AG09309 (cell line): ENCODE measurements around the gene COL12A1.

ENCODE experiments used
- DNase-seq: peaks from one replicate; pipeline ENCODE4 v3.0.0-alpha.2; 2010; ENCODE audit warnings: low read depth
- H3K4me3 ChIP-seq: 2 replicates; pipeline ENCODE4 v1.5.1; 2011; ENCODE audit warnings: mild to moderate bottlenecking, low read depth, low read length, moderate library complexity; ENCODE audit not compliant: control insufficient read depth
- TF ChIP-seq, protein P1 (sequence below): IDR thresholded peaks from 2 replicates; pipeline ENCODE4 v1.5.1; 2011; ENCODE audit warnings: mild to moderate bottlenecking, low read depth, low read length, inconsistent platforms; ENCODE audit not compliant: insufficient read depth, control insufficient read depth; ENCODE audit errors: missing control alignments

COL12A1 gene

DNA sequence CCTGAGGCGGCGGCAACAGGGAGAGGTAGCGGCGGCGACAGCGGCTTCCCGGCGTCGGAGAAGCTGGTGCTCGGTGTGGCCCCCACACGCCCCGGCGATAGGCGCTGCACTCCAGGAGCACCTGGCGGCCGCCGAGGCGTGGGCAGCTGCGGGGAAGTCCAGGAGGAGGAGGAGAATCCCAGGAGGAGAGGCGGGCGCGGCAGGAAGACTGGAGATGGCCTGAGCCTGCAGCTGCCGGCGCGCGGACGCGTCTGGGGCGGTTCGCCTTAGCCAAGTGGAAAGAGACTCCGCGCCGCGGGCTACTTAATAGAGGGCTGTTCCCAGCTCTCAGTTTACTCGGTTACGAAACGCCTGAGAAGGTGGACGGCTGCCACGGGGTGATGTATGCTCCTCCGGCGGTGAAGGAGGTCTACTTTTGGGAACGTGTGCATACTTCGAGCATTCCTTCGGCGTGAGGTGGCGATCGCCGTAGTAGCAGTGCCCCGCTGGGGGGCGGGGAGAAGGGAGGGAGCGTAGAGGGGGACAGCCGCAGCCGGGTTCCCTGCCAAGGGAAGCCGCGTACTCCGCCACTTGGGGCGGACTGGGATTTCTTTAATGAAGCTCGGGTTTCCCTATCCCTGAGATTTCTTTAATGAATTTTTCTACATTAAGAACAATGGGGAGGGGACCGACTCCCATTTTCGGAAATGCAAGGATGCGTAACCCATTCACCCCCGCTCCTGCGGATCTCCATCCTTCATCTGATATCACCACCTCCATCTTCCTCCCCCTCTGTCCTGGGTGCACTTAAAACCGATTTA lies at the start of gene COL12A1:
Gene COL12A1, minus strand, starts transcription at position 278 of the 800 bp plus-strand sequence. CDS start 3,261 bp downstream, outside the sequence.
- peak; percentile 99 for DNase-seq
- peak within 1 kb of the TSS; percentile 72 for H3K4me3 ChIP-seq

DNA sequence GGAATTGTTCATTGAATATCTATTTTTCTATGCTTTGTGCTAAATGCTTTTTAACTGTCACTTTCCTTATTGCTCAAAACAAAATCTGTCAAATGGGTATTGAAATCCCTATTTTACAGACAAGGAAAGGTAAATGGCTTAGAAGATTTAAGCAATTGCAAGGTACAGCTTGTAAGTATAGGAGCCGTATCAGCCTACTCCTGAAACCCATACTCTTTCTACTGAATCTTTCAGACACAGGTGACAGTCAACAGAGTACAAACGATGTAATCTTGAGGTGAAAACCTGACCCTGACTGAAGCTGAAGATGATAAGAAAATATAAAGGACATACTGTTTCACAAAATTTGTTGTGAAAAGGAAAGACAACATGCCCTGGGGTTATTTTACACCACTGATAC lies 44.7 kb upstream of the COL12A1 start:
- no peak for DNase-seq
- H3K4me3 ChIP-seq, result no peak overlapping the region
- TF ChIP-seq, protein P1, sequence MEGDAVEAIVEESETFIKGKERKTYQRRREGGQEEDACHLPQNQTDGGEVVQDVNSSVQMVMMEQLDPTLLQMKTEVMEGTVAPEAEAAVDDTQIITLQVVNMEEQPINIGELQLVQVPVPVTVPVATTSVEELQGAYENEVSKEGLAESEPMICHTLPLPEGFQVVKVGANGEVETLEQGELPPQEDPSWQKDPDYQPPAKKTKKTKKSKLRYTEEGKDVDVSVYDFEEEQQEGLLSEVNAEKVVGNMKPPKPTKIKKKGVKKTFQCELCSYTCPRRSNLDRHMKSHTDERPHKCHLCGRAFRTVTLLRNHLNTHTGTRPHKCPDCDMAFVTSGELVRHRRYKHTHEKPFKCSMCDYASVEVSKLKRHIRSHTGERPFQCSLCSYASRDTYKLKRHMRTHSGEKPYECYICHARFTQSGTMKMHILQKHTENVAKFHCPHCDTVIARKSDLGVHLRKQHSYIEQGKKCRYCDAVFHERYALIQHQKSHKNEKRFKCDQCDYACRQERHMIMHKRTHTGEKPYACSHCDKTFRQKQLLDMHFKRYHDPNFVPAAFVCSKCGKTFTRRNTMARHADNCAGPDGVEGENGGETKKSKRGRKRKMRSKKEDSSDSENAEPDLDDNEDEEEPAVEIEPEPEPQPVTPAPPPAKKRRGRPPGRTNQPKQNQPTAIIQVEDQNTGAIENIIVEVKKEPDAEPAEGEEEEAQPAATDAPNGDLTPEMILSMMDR, result no peak

More for the DNA sequence above, at the start of gene COL12A1:
- TF ChIP-seq, protein P1, result peak; percentile 9

DNA sequence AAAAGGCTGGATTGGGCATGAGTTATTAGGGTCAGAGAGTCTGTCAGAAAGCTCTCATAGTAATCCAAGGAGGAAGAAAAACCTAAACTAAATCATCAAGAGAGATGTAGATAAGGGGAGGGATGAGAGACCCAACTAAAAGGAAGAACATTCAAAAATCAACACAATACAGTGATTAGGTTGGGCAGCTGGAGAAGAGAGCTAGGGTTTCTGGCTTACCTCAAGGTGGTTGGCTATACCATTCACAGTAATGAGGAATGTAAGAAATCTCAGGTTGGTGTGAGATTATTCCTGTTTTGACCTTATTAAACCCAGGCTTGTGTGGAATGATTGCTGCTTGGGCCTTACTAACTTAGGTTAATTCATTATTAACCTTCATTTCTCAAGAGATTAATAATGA lies 44.0 kb upstream of the COL12A1 start:
- TF ChIP-seq, protein P1, result no peak
- DNase-seq, result no peak
- no peak overlapping the region for H3K4me3 ChIP-seq

DNA sequence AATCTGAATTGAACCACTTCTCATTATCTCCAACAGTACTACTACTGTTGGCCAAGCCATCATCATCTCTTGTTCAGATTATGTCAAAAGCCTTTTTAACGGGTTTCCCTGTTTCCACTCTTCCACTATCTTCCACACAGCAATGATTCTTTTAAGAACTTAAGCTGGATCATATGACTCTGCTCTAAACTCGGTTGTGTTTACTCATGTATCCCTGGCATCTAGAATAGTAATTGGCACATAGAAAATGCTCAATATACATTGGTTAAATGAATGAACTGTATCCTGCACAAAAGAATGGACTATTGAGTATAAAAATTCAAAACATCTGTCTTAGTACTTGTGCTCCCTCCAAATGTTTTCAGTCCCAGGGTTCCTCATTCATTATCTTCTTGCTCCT lies 40.5 kb upstream of the COL12A1 start:
- TF ChIP-seq, protein P1, result no peak
- no peak for DNase-seq
- no peak overlapping the region for H3K4me3 ChIP-seq

DNA sequence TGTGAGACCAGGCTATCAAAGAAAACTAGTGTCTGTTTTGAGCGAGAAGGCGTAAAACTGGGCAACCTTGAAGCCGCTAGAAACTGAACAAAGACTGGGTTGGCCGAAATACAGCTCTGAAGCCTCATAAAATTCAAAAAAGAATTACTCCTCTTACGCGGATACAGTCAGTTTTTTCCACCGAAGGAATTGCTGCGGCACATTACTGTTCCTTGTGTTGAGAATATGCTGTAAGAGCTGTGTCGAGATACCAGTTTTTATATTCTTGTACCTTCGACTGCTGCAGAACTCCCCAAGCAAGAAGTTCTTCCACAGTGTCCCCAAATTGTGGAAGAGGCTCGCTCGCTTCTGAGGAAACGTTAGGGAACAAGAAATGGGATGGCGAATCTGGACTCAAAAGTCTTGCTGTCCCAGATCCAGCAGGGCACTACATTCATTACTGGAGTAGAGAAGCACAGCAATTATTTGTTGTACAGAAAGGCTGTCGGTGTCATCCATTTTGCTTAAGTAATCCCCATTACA lies 38.3 kb upstream of the COL12A1 start:
- H3K4me3 ChIP-seq, result peak overlapping the region; percentile 95
- no peak for DNase-seq
- TF ChIP-seq, protein P1, result no peak

DNA sequence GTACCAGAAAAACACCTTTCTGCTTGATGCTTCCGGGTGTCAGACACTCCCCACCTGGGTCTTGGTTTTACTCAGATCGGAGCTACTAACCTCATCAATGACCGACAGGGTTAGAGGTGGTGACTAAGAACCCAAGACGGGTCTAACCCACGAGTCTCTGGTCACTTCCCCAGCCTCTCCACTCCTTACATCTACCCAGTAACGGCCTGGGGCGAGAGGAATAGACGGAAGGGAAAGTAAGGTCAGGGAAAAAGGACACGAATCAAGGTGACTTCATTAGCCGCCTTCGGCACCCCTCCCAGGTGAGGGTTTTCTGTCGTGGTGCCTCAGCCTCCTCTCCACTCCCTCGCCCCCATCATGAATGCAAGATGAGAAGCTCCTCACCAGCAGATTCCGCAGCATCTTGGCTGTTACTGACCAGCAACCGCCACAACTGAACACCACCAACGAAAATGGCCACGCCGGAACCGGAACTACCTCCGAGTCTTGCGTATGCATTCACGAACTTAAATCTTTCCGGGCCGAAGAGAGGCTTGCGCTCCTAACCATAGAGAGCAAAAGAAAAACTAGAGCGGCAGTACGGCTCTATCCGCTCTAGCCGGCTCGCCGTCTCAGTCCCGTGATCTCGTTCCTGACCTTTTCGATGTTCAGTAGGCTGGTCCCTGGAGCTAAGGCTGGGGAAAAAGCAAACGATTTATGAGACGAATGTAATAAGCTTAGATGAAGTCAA lies 37.6 kb upstream of the COL12A1 start, which contains the start of gene COX7A2:
Gene COX7A2, minus strand, starts transcription at position 469 of the 730 bp plus-strand sequence. Its CDS starts 67 bp downstream, at position 402.
- peak within 1 kb of the TSS; percentile 95 for H3K4me3 ChIP-seq
- DNase-seq, result peak; percentile 91
- TF ChIP-seq, protein P1, result no peak
